Liver (tissue), 9 donors: ENCODE data around the gene TMEM187. TPM values are rescaled to one million over a fixed set of nuclear protein-coding genes. Genes with fewer than 3 reads are reported as not detected.

Experiments used
- DNase-seq: peaks from one replicate; pipeline ENCODE4 v3.0.0-alpha.2; 2017; ENCODE audit warnings: low spot score
- H3K27ac ChIP-seq, 2 donors: one replicate each; pipeline ENCODE4 v1.7.0; 2013; ENCODE audit warnings: inconsistent platforms in 2 of 2, low read length in 2 of 2, control low read depth in 1 of 2, low read depth in 1 of 2, mild to moderate bottlenecking in 1 of 2
- H3K27me3 ChIP-seq, 4 donors: one replicate each; pipeline versions ENCODE4 v1.6.1 to v1.7.0; 2013; ENCODE audit warnings: low read length in 3 of 4, inconsistent platforms in 1 of 4, mild to moderate bottlenecking in 1 of 4, moderate library complexity in 1 of 4; ENCODE audit not compliant: control insufficient read depth in 4 of 4, insufficient read depth in 4 of 4
- H3K36me3 ChIP-seq, 4 donors: one replicate each; pipeline versions ENCODE4 v1.6.1 to v1.7.0; 2013; ENCODE audit warnings: low read length in 3 of 4, mild to moderate bottlenecking in 3 of 4, low read depth in 1 of 4, moderate library complexity in 1 of 4; ENCODE audit not compliant: control insufficient read depth in 4 of 4, insufficient read depth in 3 of 4
- H3K4me1 ChIP-seq, 4 donors: one replicate each; pipeline versions ENCODE4 v1.6.1 to v1.7.0; 2013; ENCODE audit warnings: low read length in 3 of 4, mild to moderate bottlenecking in 3 of 4, moderate library complexity in 1 of 4; ENCODE audit not compliant: control insufficient read depth in 4 of 4, insufficient read depth in 4 of 4
- H3K4me3 ChIP-seq, 3 donors: one replicate each; pipeline versions ENCODE4 v1.6.1 to v1.7.0; 2013; ENCODE audit warnings: low read length in 3 of 3, control low read depth in 1 of 3, low read depth in 1 of 3, mild to moderate bottlenecking in 1 of 3
- H3K9ac ChIP-seq, 2 donors: one replicate each; pipeline ENCODE4 v1.7.0; 2013; ENCODE audit warnings: low read length in 2 of 2, mild to moderate bottlenecking in 2 of 2, moderate library complexity in 2 of 2, control low read depth in 1 of 2, low read depth in 1 of 2
- H3K9me3 ChIP-seq, 4 donors: one replicate each; pipeline versions ENCODE4 v1.6.1 to v1.7.0; 2013; ENCODE audit warnings: low read length in 3 of 4; ENCODE audit not compliant: control insufficient read depth in 4 of 4
- ATF3 ChIP-seq: IDR thresholded peaks from 2 replicates; pipeline ENCODE4 v1.6.1; 2016; ENCODE audit warnings: antibody characterized with exemption
- CTCF ChIP-seq: fragments of 150-350 bp; IDR thresholded peaks from 2 replicates; pipeline ENCODE4 v1.5.1; 2017; ENCODE audit warnings: improper control_type of control experiment, low read depth, low read length; ENCODE audit not compliant: missing input control
- EGR1 ChIP-seq, 2 donors: IDR thresholded peaks; 2 replicates each; pipeline ENCODE4 v1.6.1; 2016 to 2018; ENCODE audit warnings: antibody characterized with exemption in 2 of 2, low read depth in 2 of 2
- FOXA2 ChIP-seq: IDR thresholded peaks from 2 replicates; pipeline ENCODE4 v1.6.1; 2016; ENCODE audit warnings: antibody characterized with exemption
- GABPA ChIP-seq, 2 donors: IDR thresholded peaks in 1 of 2; conservative IDR thresholded peaks in 1 of 2; 2 replicates each; pipeline ENCODE4 v1.6.1; 2016; ENCODE audit warnings: antibody characterized with exemption in 2 of 2, mild to moderate bottlenecking in 1 of 2, moderate library complexity in 1 of 2
- JUND ChIP-seq, 2 donors: IDR thresholded peaks; 2 replicates each; pipeline ENCODE4 v1.6.1; 2016; ENCODE audit warnings: antibody characterized with exemption in 2 of 2
- MAX ChIP-seq: IDR thresholded peaks from 2 replicates; pipeline ENCODE4 v1.6.1; 2016; ENCODE audit warnings: antibody characterized with exemption
- NR2F2 ChIP-seq: IDR thresholded peaks from 2 replicates; pipeline ENCODE4 v1.6.1; 2016; ENCODE audit warnings: antibody characterized with exemption
- RAD21 ChIP-seq, 2 donors: IDR thresholded peaks; 2 replicates each; pipeline ENCODE4 v1.6.1; 2016; ENCODE audit warnings: antibody characterized with exemption in 2 of 2, mild to moderate bottlenecking in 2 of 2
- YY1 ChIP-seq: IDR thresholded peaks from 2 replicates; pipeline ENCODE4 v1.6.1; 2016; ENCODE audit warnings: antibody characterized with exemption, mild to moderate bottlenecking
- WGBS: extraction: QIAGEN DNeasy Blood & Tissue Kit; methylation state at CpG from one replicate; pipeline ENCODE4 v1.1.7; 2013; 5-methylcytosine and 5-hydroxymethylcytosine counted together
- polyA plus RNA-seq, 2 donors: library from polyadenylated mRNA; stranded (reverse) in 1 of 2; unstranded in 1 of 2; fragments of 200-250 nt in 1 of 2; fragments of >200 nt in 1 of 2; fragmentation: Nextera tagmentation in 1 of 2; extraction: Ambion mirVana in 1 of 2; gene quantifications; one replicate each; pipeline versions ENCODE4 v1.2.1 to v1.2.3, GENCODE V29; 2013 to 2015
- total RNA-seq, 2 donors: library from RNA; depleted of rRNA; stranded (reverse); fragments of >200 nt; gene quantifications; one replicate each; pipeline ENCODE4 v1.2.3, GENCODE V29; 2014
- donor health status: healthy.
- donor health status: healthy.
- donor health status: healthy.
- donor health status: healthy.
- donor health status: healthy.

The TMEM187 gene
- total and polyA plus RNA-seq, 4 donors: 2.9 to 5.8 (median 4.1) TPM

DNA sequence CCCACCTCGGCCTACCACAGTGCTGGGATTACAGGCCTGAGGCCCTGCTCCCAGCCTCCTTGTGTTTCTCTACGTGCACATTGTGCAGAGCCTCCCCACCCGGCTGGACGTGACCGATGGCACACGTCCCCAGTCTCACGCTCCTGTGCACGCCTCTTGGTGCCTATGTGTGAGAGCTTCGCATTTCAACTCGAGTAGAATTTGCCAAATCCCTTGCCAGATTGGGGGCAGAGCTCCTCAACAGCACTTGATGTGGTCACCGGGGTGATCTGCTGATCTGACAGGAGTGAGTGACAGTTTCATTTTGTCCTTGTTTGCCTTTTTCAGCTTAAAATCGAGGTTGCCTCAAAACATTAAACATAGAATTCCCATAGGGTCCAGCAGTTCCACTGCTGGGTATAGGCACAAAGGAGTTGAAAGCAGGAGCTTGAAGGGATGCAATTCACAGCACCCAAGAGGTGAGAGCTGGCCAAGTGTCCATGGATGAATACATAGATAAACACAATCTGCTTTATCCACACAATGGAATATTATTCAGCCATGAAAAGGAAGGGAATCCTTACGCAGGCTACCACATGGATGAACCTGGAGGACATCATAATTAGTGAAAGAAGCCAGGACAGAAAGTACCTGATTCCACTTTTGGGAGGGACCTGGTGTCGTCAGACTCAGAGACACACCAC, 17.6 kb downstream of the TMEM187 start:
- 91% methylated on average over 14 of the region's 14 CpGs for WGBS

DNA sequence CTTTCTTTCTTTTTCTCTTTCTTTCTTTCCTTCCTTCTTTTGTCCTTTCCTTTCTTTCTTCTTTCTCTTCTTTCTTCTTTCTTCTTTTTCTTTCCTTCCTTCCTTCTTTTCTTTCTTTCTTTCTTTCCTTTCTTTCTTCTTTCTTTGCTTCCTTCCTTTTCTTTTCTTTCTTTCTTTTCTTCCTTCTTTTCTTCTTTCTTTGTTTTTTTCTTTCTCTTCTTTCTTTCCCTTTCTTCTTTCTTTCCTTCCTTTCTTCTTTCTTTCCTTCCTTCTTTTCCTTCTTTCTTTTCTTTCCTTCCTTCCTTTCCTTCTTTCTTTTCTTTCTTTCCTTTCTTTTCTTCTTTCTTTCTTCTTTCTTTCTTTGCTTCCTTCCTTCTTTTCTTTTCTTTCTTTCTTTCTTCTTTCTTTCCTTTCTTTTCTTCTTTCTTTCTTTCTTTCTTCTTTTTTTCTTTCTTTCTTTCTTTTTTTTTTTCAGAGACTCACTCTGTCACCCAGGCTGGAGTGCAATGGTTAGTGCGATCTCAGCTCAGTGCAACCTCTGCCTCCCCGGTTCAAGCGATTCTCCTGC, 18.5 kb downstream of the TMEM187 start:
- no peaks in the 10 kb centered on the region for H3K27me3 ChIP-seq
- WGBS: over 99% methylated on average over 3 of the region's 3 CpGs
- H3K9ac ChIP-seq: no peak overlapping the region
- H3K4me3 ChIP-seq: no peak overlapping the region
- H3K36me3 ChIP-seq: no peaks in the 10 kb centered on the region
- no peak overlapping the region for H3K27ac ChIP-seq
- H3K9me3 ChIP-seq: no peaks in the 10 kb centered on the region
- peaks cover 0 to 2% (median 0%) of the 10 kb centered on the region in 4 donors for H3K4me1 ChIP-seq
- no peak for DNase-seq
- TF ChIP-seq EGR1 (IDR thresholded peaks at IDR 0.05; ENCODE audit: low read depth in 2 of 2): no peak
- no peak for TF ChIP-seq YY1
- no peak for TF ChIP-seq GABPA (IDR thresholded peaks at IDR 0.05 in 1 of 2, conservative IDR thresholded peaks at IDR 0.05 in 1 of 2)
- TF ChIP-seq ATF3: no peak

More for the DNA sequence above, 17.6 kb downstream of the TMEM187 start:
- Histone ChIP-seq H3K9me3 (no peaks in the 10 kb centered on the region), H3K27me3 (no peaks in the 10 kb centered on the region), H3K36me3 (no peaks in the 10 kb centered on the region), H3K4me1 (peaks cover under 1 to 4% (median 2%) of the 10 kb centered on the region in 4 donors), H3K9ac (no peak overlapping the region), H3K4me3 (no peak overlapping the region), H3K27ac (no peak overlapping the region)
- no peak for TF ChIP-seq GABPA (IDR thresholded peaks at IDR 0.05 in 1 of 2, conservative IDR thresholded peaks at IDR 0.05 in 1 of 2)
- no peak for TF ChIP-seq MAX
- TF ChIP-seq NR2F2: no peak
- no peak for TF ChIP-seq FOXA2
- no peak for TF ChIP-seq JUND (IDR thresholded peaks at IDR 0.05)
- no peak for TF ChIP-seq EGR1 (IDR thresholded peaks at IDR 0.05; ENCODE audit: low read depth in 2 of 2)
- TF ChIP-seq YY1: no peak
- no peak for TF ChIP-seq RAD21 (IDR thresholded peaks at IDR 0.05)
- no peak for DNase-seq

DNA sequence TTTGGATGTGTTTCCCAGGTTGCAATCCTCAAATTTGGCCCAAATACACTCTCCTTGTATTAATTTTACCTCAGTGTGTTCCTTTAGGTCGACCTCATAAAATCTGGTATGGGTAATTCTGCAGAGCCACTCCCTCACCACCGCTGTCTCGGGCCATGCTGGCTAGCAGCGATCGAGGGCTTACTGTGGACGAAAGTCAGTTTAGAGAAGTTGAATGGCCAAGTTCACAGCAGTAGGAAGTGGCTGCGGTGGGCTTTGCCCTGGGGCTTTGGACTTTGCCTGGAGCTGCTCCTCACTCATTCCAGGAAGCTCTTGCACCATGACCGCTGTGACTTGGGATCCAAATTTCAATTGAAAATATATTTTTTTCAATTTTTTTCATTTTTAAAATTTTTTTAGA, 19.6 kb downstream of the TMEM187 start:
- Histone ChIP-seq H3K9ac (no peak overlapping the region), H3K4me3 (no peak overlapping the region), H3K27ac (no peak overlapping the region), H3K9me3 (no peaks in the 10 kb centered on the region), H3K27me3 (no peaks in the 10 kb centered on the region), H3K36me3 (no peaks in the 10 kb centered on the region), H3K4me1 (no peaks in the 10 kb centered on the region)
- DNase-seq: no peak
- TF ChIP-seq CTCF (no peak), EGR1 (IDR thresholded peaks at IDR 0.05; ENCODE audit: low read depth in 2 of 2) (no peak)
- WGBS: 86% methylated on average over 8 of the region's 8 CpGs
